Prostate gland (tissue), 2 donors: ENCODE results near the gene WAC. TPM values are rescaled to one million over a fixed set of nuclear protein-coding genes. Genes with fewer than 3 reads are reported as not detected.
A peak's percentile ranks its signal among the peaks of the same experiment; 100 is the strongest.

ENCODE experiments used
- DNase-seq: peaks from one replicate; pipeline ENCODE4 v3.0.0-alpha.2; 2019; ENCODE audit warnings: low spot score
- H3K27ac ChIP-seq, 2 donors: fragments of 200-600 bp; sonication (generic); 2 replicates each; pipeline ENCODE4 v1.5.1; 2017 to 2019
- H3K27me3 ChIP-seq: fragments of 200-600 bp; sonication (generic); replicated peaks from 2 replicates; pipeline ENCODE4 v1.5.1; 2019; ENCODE audit not compliant: insufficient read depth
- H3K36me3 ChIP-seq, 2 donors: fragments of 200-600 bp; sonication (generic); 1 replicate in 1 of 2; 2 replicates in 1 of 2; pipeline versions ENCODE4 v1.5.1 to v1.8.1; 2017 to 2019
- H3K4me1 ChIP-seq: fragments of 200-600 bp; sonication (generic); replicated peaks from 2 replicates; pipeline ENCODE4 v1.5.1; 2019
- H3K4me3 ChIP-seq, 2 donors: fragments of 200-600 bp; sonication (generic); 2 replicates each; pipeline ENCODE4 v1.5.1; 2017 to 2019
- H3K9me3 ChIP-seq: fragments of 200-600 bp; sonication (generic); 2 replicates; pipeline ENCODE4 v1.5.1; 2017
- POLR2A ChIP-seq: fragments of 450-650 bp; IDR thresholded peaks from one replicate; pipeline ENCODE4 v1.6.1; 2016; ENCODE audit warnings: antibody characterized with exemption, mild to moderate bottlenecking
- POLR2AphosphoS5 ChIP-seq: sonication (generic); formaldehyde crosslinking; IDR thresholded peaks from one replicate; pipeline ENCODE4 v1.6.1; 2017; ENCODE audit warnings: antibody characterized with exemption
- WGBS: methylation state at CpG from one replicate; pipeline ENCODE4 v1.1.5; 2018; 5-methylcytosine and 5-hydroxymethylcytosine counted together
- intact Hi-C: fragments of 100-400 bp; cut with DNase I; formaldehyde crosslinking; loops from one replicate; pipeline ENCODE4 v1.14.2; 2022
- total RNA-seq, 2 donors: library from RNA; depleted of rRNA; stranded (reverse); fragments of >200 nt; gene quantifications; one replicate each; pipeline ENCODE4 v1.1.0, GENCODE V29; 2016
- TF ChIP-seq, protein P1 (sequence below), 4 experiments: fragments of 200-600 bp in 2 of 4; fragments of 450-650 bp in 2 of 4; sonication (generic) in 2 of 4; IDR thresholded peaks; 1 replicate in 3 of 4; 2 replicates in 1 of 4; pipeline ENCODE4 v1.5.1; 2016 to 2019; ENCODE audit warnings: antibody characterized with exemption in 4 of 4, mild to moderate bottlenecking in 2 of 4, moderate library complexity in 2 of 4

WAC gene
- total RNA-seq, 2 donors from 2014 or later: 107 to 143 TPM

DNA sequence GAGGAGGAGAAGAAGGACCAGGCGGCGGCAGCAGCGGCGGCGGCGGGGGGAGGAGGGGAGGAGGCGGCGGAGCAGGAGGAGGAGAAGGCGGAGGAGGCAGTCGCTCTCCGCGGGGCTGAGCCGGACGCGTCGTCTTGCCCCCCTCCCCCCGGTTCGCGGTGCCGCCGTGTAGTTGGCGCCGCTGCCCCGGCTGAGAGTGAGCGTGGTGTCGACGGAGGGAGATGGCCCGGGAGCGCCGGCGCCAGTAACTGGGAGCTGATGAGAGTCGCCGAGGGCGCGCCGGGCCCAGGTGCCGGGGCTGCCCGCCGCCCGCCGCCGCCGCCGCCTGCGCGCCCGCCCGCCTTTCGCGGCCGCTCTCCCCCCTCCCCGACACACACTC is 257 bp downstream of the WAC start:
- Histone ChIP-seq H3K36me3 (peaks cover 0 to 3% of the 10 kb centered on the region in 2 donors), H3K4me1 (no peaks in the 10 kb centered on the region), H3K27ac (peak overlapping the region; percentile 98 to 99), H3K4me3 (peak overlapping the region; percentile 85 to 95), H3K9me3 (no peaks in the 10 kb centered on the region), H3K27me3 (no peaks in the 10 kb centered on the region)
- no peak for TF ChIP-seq POLR2AphosphoS5
- TF ChIP-seq POLR2A: no peak
- TF ChIP-seq, protein P1, sequence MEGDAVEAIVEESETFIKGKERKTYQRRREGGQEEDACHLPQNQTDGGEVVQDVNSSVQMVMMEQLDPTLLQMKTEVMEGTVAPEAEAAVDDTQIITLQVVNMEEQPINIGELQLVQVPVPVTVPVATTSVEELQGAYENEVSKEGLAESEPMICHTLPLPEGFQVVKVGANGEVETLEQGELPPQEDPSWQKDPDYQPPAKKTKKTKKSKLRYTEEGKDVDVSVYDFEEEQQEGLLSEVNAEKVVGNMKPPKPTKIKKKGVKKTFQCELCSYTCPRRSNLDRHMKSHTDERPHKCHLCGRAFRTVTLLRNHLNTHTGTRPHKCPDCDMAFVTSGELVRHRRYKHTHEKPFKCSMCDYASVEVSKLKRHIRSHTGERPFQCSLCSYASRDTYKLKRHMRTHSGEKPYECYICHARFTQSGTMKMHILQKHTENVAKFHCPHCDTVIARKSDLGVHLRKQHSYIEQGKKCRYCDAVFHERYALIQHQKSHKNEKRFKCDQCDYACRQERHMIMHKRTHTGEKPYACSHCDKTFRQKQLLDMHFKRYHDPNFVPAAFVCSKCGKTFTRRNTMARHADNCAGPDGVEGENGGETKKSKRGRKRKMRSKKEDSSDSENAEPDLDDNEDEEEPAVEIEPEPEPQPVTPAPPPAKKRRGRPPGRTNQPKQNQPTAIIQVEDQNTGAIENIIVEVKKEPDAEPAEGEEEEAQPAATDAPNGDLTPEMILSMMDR (IDR thresholded peaks at IDR 0.05): no peak
- WGBS: 0% methylated on average over 28 of the region's 52 CpGs
- intact Hi-C loops: no loop called here
- DNase-seq: no peak

DNA sequence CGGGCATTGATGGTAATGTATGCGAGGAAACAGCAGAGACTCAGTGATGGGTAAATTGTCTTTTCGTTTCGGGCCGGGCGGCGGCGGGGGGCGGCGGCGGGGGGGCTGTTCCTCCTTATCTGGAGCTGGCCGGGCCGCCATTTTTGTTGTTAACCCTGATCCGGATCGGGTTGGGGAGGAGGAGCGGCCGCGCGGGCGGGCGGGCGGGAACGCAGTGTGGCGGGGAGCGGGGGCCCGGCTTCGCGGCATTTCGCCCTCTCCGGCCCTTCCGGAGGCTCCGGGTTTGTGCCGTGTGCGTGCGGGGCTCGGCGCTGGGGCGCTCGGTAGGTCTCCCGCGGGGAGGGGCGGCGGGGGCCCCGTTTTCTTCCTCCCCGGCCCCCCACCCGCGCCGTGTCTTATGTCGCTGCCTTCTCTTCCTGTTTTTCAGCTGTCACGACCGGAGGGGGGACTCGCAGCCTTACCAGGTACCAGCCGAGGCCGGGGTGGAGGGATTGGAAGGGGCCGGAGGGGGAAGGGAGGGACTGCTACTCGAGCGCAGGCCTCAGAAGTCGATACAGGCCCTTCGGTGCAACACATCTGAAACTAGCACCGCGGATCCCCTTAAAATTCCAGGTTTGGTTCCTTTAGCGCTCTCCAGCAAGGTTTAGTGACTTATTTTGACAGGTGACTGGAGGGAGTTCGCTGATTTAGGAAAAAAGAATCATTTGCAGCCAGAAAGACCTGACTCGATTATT is 820 bp downstream of the WAC start:
- peak; percentile 63 for DNase-seq
- H3K9me3 ChIP-seq: no peaks in the 10 kb centered on the region
- peak overlapping the region; percentile 98 to 99 for H3K27ac ChIP-seq
- H3K4me1 ChIP-seq: no peaks in the 10 kb centered on the region
- intact Hi-C loops: no loop called here
- TF ChIP-seq POLR2AphosphoS5: no peak
- TF ChIP-seq, protein P1 (IDR thresholded peaks at IDR 0.05): no peak
- no peak for TF ChIP-seq POLR2A
- WGBS: 1% methylated on average over 52 of the region's 64 CpGs
- peak overlapping the region; percentile 85 to 95 for H3K4me3 ChIP-seq
- no peaks in the 10 kb centered on the region for H3K27me3 ChIP-seq
- peaks cover 0 to 3% of the 10 kb centered on the region in 2 donors for H3K36me3 ChIP-seq

DNA sequence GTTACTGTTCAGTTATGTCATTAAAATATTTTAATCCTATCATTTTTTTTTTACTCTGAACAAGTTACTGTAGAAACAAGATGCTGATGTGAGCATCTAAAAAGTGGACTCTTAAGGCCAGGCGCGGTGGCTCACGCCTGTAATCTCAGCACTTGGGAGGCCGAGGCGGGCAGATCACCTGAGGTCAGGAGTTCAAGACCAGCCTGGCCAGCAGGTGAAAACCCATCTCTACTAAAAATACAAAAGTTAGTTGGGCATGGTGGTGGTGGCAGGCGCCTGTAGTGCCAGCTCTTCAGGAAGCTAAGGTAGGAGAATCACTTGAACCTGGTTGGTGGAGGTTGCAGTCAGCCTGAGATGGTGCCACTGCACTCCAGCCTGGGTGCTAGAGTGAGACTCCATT is 2.9 kb downstream of the WAC start:
- no peak overlapping the region for H3K27ac ChIP-seq
- TF ChIP-seq, protein P1 (IDR thresholded peaks at IDR 0.05): no peak
- no peak for TF ChIP-seq POLR2A
- H3K36me3 ChIP-seq: peaks cover 0 to 3% of the 10 kb centered on the region in 2 donors
- H3K4me1 ChIP-seq: no peaks in the 10 kb centered on the region
- intact Hi-C loops: no loop called here
- no peaks in the 10 kb centered on the region for H3K9me3 ChIP-seq
- no peak overlapping the region for H3K4me3 ChIP-seq
- DNase-seq: no peak
- WGBS: 86% methylated on average over 6 of the region's 6 CpGs
- no peaks in the 10 kb centered on the region for H3K27me3 ChIP-seq

DNA sequence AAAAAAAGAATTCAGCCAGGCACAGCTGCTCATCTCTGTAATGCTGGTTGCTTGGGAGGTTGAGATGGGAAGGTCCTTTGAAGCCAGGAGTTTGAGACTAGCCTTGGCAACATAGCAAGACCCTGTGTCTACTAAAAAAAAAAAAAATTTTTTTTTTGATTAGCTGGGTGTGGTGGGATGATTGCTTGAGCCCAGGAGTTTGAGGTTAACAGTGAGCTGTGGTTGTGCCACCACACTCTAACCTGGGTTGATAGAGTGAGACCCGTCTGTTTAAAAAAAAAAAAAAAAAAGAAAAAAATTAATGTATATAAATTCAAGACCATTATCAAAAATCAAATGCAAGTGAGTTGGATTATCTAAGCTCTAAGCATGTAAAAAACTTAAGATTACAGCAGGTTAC is 5.7 kb downstream of the WAC start:
- no peaks in the 10 kb centered on the region for H3K9me3 ChIP-seq
- no peak overlapping the region for H3K27ac ChIP-seq
- H3K27me3 ChIP-seq: no peaks in the 10 kb centered on the region
- no peak overlapping the region for H3K4me3 ChIP-seq
- no peak for DNase-seq
- H3K4me1 ChIP-seq: peaks cover 2% of the 10 kb centered on the region
- WGBS: 77% methylated on average over 1 of the region's 1 CpG
- TF ChIP-seq POLR2A (no peak), POLR2AphosphoS5 (no peak)
- TF ChIP-seq, protein P1 (IDR thresholded peaks at IDR 0.05): no peak
- intact Hi-C loops: no loop called here
- peaks cover 0 to 3% of the 10 kb centered on the region in 2 donors for H3K36me3 ChIP-seq

DNA sequence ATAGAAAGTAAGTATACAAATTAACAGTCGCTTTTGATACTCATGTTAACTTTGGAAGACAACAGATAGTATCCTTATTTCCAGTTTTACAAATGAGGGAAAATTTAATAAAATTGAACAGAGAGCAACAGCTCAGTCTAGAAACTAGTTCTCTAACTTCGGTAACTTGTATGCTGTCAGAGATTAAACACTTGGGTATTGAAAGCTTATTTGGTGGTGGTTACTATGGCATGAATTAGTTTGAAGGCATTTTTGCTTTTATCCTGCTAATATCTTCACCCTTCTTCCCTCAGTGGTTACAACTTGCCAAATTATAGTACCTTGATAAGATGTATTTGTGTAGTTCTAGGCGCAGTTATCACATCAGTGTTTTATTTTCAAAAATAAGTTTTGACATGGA is 7.2 kb downstream of the WAC start:
- H3K4me3 ChIP-seq: no peak overlapping the region
- intact Hi-C loops: no loop called here
- TF ChIP-seq POLR2A (no peak), POLR2AphosphoS5 (no peak)
- TF ChIP-seq, protein P1 (IDR thresholded peaks at IDR 0.05): no peak
- WGBS: 84% methylated on average over 3 of the region's 3 CpGs
- H3K4me1 ChIP-seq: peaks cover 6% of the 10 kb centered on the region
- H3K9me3 ChIP-seq: no peaks in the 10 kb centered on the region
- DNase-seq: no peak
- no peaks in the 10 kb centered on the region for H3K27me3 ChIP-seq
- H3K27ac ChIP-seq: no peak overlapping the region
- peaks cover 0 to 3% of the 10 kb centered on the region in 2 donors for H3K36me3 ChIP-seq
